Choroid plexus epithelial cell (primary cell): Measurements from ENCODE around the gene PTPN18.

ENCODE experiments used
- DNase-seq: peaks from one replicate; pipeline ENCODE4 v3.0.0-alpha.2; 2010; ENCODE audit warnings: low read depth
- H3K4me3 ChIP-seq: 2 replicates; pipeline ENCODE4 v1.5.1; 2011; ENCODE audit warnings: low read depth, mild to moderate bottlenecking, control low read depth, low read length, moderate library complexity
- TF ChIP-seq, protein P1 (sequence below): conservative IDR thresholded peaks from 2 replicates; pipeline ENCODE4 v1.5.1; 2011; ENCODE audit warnings: low read depth, mild to moderate bottlenecking, control low read depth, inconsistent platforms, low read length, moderate library complexity

Gene PTPN18

GRCh38 chr2:130385709-130386108 is 29.9 kb downstream of the PTPN18 start:
- DNase-seq = no peak
- H3K4me3 ChIP-seq = no peak overlapping the region
- TF ChIP-seq, protein P1, sequence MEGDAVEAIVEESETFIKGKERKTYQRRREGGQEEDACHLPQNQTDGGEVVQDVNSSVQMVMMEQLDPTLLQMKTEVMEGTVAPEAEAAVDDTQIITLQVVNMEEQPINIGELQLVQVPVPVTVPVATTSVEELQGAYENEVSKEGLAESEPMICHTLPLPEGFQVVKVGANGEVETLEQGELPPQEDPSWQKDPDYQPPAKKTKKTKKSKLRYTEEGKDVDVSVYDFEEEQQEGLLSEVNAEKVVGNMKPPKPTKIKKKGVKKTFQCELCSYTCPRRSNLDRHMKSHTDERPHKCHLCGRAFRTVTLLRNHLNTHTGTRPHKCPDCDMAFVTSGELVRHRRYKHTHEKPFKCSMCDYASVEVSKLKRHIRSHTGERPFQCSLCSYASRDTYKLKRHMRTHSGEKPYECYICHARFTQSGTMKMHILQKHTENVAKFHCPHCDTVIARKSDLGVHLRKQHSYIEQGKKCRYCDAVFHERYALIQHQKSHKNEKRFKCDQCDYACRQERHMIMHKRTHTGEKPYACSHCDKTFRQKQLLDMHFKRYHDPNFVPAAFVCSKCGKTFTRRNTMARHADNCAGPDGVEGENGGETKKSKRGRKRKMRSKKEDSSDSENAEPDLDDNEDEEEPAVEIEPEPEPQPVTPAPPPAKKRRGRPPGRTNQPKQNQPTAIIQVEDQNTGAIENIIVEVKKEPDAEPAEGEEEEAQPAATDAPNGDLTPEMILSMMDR = no peak

DNA sequence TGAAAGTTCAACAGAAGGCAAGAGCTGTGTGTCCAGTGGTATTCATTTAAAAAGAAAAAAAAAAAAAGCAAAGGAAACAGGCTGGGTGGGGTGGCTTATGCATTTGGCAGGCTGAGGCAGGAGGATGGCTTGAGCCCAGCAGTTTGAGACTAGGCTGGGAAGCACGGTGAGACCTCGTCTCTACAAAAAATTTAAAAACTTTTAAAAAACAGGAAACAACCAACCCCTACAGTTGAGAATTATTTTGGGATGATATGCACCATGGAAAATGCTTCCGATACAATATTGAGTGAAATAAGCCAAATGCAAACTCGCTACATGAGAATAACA is 31.2 kb downstream of the PTPN18 start:
- TF ChIP-seq, protein P1 = no peak
- no peak for DNase-seq
- no peak overlapping the region for H3K4me3 ChIP-seq

- TF ChIP-seq, protein P1 = no peak
- no peak for DNase-seq
- H3K4me3 ChIP-seq = no peak overlapping the region
These were observed 31.9 kb downstream of the PTPN18 start for GRCh38 chr2:130387804-130388203.

- DNase-seq = no peak
- H3K4me3 ChIP-seq = no peak overlapping the region
- TF ChIP-seq, protein P1 = no peak
These were observed 32.5 kb downstream of the PTPN18 start for GRCh38 chr2:130388221-130388907.

DNA sequence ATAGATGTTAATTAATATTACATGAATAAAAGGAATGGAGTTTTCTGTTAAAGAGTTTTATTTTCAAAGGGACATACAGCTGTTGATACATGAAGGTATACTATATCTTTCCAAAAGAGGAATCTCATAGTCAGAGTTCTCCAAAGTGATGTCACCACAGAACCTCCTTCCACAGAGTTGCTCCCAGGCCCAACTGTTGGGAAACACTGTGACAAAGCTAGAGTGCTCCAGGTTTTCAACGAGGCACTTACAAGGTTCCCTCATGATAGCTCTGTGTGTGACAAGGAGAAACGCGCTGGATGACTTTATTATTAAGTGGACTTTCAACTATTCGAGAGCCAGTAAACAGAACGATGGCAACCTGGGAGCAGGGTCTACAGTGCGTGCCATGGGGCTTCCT is 33.5 kb downstream of the PTPN18 start:
- TF ChIP-seq, protein P1 = no peak
- no peak for DNase-seq
- no peak overlapping the region for H3K4me3 ChIP-seq

- TF ChIP-seq, protein P1 = no peak
- no peak for DNase-seq
- H3K4me3 ChIP-seq = no peak overlapping the region
These were observed 33.9 kb downstream of the PTPN18 start for GRCh38 chr2:130389783-130390182.

GRCh38 chr2:130390460-130391057 is 34.7 kb downstream of the PTPN18 start:
- TF ChIP-seq, protein P1 = no peak
- peak overlapping the region; percentile 75 for H3K4me3 ChIP-seq
- DNase-seq = no peak
